Stimulated activated CD8-positive, alpha-beta memory T cell treated with anti-CD3 and anti-CD28 coated beads, Interleukin-2, amount 100 ng/mL, for 1 hour (primary cell): Measurements from ENCODE around the gene SLC17A7.

Experiments
- DNase-seq, 2 donors: peaks; one replicate each; pipeline ENCODE4 v3.0.0-alpha.2; 2020; ENCODE audit warnings: low read depth in 2 of 2

Gene SLC17A7

DNA sequence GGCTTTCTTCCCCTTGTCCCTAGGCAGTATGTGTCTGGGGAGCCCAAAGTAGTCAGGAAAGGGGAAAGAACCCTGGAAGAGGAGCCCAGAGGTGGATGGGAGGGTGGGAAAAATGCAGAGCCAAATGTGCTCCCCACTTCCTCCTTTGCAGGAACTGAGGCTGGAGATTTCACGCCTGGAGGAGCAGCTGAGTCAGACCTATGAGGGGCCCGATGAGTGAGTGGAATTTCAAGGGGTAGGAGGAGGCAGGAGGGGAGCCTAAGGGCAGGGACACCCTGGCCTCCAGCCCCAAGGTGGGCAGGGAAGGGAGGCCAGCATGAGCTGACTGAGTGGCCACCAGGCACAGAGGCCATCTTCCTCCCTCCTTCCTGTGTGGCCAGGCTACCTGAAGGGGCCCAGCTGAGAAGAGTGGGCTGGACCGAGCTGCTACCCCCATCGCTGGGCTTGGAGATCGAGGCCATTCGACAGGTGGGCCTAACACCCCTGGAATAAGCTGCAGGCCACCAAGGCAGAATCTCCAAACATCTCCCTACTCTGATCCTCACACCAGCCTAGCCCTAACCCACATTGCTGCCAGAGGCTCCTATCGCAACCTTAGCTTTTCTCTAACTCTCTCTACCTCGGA, 32.4 kb downstream of the SLC17A7 start:
- no peak for DNase-seq

DNA sequence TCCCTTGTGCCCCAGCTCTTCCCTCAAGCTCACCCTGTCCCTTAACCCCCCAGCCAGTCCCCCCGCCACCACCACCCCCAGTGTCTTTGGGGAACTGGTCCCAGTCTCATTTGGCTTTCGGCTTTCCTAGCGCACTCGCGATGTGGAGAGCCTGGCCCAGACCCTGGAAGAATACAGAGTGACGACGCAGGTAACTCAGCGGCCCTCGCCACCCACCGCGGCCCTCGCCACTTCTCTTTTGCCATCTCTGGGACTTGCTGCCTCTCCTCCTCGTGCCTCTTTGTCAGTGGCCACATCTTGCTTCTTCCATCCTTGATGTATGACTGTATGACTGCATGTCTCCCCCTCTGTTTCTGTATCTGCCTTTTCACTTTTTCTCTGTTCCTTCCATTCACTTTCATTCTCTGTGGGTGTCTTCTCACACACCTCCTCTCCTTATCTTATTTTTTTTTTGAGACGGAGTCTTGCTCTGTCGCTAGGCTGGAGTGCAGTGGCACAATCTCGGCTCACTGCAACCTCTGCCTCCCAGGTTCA, 33.8 kb downstream of the SLC17A7 start:
- no peak for DNase-seq

DNA sequence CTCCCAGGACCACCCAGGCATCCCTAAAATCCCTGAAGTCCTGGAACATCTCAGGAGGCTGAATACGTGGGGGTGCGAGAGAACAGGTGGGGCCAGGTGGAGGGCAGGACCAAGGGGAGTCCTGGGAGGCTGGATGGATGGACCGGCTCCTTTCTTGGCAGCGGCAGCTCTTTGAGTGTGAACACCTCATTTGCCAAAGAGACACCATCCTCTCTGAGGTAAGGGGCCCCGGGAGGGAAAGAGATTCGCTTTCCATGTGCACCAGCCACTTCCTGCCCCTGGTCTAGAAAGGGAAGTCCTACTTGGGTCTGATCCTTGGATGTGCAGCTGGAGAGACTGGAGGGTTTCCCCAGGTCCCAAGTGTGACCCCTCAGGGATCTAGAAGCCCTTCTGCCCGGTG, 34.2 kb downstream of the SLC17A7 start:
- no peak for DNase-seq

DNA sequence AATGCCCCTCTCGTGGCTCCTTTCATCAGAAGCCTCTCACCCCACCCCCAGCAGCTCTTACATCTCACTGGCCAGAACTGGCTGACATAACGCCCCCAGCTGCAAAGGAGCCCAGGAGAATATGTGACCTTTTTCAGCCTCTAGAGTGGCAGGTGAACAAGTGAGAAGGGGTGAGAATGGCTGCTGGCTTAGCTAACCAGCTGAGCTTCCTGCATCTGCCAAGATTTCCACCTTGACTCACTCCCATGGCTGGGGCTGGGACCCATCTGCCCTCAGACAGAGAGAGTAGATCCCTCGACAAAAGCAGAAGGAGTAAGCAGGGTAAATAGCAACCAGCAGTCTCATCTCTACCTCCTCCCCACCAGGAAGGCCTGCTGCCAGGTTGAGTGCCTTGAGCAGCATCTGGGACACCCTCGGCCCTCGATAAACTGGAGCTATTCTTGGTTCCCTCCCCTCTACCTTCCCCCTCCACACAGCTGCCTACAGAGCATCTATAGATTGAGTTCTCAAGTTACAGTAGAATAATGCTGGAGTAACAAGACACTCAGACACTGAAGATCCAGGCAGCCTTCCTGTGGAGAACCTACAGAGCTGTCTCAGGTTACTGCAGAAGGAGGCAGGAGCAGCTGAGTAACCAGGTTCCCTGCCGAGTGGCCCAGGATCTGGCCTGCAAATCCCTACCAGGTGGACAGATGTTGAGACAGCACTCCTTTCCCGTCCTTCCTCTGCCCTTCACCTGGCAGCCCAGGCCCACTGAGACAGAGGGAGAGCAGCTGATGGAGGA, 37.7 kb downstream of the SLC17A7 start:
- no peak for DNase-seq

DNA sequence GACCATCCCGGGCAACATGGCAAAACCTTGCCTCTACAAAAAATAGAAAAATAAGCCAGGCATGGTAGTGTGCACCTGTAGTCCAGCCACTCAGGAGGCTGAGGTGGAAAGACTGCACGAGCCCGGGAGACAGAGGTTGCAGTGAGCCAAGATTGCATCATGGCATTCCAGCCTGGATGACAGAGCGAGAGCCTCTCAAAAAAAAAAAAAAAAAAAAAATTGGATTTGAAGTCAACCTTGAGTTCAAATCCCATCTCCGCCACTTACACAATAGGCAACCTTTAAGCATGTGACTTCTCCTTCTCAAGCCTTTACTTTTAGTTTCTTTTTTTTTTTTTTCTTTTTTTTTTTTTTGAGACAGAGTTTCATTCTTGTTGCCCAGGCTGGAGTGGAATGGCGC, 41.3 kb downstream of the SLC17A7 start:
- no peak for DNase-seq

DNA sequence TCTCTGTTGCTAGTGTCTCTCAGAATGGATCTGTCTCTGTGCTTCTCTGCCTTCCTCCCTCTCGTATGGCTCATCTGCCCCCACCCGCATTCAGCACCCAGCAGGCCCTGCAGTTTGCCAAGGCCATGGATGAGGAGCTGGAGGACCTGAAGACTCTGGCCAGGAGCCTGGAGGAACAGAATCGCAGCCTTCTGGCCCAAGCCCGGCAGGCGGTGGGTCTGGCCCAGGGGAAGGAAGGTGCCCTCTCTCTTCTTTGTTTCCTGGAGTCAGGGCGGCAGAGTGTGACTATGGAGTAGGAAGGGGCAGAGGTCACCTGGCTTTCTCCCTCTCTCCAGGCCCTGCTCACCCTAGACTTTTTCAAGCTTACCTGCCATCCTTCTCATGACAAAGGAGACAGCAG, 42.4 kb downstream of the SLC17A7 start:
- DNase-seq: no peak

DNA sequence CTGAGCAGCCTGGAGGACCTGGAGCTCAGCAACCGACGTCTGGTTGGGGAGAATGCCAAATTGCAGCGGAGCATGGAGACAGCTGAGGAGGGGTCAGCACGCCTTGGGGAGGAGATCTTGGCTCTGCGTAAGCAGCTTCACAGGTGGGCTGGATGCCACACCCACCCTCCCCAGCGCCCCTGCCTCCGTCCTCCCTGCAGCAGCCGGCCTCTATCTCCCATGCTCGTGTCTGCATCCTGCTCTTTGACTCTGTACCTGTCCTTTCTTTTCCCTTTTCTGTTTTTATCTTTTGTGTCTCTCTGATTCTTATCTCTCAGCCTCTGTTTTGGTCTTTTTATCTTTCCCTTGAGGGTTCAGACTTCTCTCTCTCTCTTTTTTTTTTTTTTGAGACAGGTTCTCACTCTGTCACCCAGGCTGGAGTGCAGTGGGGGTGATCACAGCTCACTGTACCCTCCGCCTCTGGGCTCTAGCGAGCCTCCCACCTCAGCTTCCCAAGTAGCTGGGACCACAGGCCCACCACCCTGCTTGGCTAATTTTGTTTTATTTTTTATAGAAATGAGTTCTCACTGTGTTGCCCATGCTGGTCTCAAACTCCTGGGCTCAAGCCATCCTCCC, 43.2 kb downstream of the SLC17A7 start:
- DNase-seq: no peak

DNA sequence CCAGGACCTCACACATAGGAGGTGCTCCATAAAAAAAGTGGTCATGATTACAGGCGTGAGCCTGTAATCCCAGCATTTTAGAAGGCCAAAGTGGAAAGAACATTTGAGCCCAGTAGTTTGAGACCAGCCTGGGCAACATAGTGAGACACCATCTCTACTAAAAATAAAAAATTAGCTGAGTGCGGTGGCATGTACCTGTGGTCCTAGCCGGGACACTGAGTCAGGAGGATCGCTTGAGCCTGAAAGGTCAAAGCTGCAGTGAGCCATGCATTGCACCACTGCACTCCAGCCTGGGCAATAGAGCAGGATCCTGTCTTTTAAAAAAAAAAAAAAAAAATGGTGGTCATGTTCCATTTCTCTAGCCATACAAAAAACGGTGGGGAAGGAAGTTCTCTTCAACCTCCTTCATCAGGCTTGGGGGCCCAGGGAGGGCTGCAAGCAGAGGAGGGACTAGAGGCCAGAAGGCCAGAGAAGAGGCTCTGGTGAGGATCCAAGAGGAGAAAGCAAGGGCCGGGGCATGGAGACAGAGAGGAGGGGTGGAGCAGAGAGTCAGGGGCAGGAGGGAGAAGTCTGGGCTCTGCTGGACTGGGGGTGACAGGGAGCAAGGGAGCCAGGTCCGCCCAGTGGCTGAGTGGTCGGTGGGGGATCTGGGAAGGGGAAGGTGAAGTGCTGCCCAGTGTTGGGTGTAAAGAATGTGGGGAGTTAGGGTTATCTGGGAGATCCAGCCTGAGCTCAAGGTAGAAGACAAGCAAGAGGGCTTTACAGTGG, 44.4 kb downstream of the SLC17A7 start:
- DNase-seq: no peak

DNA sequence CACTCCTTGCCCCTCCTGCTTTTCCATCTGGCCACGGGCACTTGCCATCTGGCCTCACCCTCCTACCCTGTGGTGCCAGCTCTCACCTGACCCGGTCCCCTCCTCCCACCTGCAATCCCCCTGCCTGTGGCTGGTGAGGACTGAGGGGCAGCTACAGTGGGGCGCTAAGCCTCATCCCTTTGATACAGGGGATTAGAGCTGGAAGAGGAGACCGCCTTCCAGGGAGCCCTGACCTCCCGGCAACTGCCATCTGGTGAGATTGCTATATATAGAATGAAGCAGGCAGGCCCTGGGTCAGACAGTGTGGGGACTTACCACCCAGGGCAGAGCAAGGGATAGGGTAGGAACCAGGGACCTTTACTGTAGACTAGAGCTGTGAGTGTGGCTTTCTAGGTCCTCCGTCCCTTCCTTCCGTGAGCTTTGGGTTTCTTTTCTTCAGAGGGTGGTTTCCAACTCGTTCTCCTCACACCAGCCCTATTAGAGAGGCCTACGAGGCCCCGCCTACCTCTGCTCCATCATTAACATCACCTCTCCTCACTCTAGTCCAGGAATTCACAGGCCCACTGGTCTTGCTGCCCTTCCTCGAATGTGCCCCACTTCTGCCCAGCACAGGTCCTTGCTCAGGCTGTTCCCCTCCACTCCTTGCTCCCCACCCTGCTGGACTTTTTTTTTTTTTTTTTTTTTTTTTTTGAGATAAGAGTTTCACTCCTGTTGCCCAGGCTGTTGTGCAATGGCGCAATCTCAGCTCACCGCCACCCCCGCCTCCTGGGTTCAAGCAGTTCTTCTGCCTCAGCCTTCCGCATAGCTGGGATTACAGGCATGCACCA, 45.5 kb downstream of the SLC17A7 start:
- no peak for DNase-seq

DNA sequence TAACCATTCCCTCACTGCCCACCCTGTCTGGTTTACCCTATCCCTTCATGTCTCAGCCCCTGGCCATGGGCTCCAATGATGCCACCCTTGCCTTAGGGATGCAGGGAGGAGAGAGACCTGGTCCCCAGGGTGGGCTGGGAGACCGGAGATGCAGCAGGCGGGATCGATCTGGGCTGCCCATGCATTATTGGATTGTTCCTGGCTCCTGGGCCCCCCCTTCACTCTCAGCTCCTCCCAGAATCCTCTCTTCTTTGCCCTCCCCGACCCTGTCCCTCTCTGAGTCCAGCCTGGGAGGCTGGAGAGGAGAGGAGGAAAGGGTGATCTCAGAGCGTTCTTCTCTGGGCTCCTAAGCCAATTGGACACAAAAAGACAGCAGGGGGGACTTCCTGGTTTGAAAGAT, 47.4 kb downstream of the SLC17A7 start:
- no peak for DNase-seq

DNA sequence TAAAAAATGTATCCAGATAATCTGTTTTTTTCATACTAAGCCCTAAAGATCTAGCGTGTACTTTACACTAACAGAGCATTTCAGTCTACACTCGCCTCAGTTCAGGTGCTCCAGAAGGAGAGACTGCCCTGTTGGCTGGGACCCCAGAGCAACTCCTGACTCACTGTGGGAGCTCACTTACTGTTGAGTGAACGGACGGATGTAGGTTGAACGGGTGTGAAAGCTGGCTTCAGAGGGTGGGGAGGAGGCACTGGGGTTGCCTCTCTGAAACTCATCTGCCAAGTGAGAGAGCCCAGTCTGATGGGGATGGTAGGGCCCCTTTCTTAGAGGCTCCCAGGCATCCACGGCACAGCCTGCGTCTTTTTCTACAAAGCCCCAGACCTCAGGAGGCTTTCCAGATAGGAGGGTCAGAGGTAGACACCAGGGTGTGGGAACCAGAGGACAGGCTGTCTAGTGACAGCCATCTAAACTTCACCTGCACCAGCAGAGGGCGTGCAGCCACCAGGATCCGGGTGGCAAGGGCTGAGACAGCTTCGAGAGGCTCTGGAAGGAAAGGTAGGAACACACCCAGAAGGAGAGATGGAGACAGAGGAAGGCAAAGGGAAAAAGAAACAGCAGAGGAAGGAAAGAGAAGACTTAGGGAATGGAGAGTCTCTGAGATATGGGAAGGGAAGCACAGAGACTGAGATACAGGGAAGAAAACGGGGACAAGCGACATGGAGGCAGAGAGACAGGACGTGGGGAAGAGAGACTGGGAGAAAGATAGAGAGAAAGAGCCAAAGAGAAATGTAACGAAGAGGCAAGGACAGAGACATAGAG, 49.5 kb downstream of the SLC17A7 start:
- peak; percentile 55 to 66 for DNase-seq

DNA sequence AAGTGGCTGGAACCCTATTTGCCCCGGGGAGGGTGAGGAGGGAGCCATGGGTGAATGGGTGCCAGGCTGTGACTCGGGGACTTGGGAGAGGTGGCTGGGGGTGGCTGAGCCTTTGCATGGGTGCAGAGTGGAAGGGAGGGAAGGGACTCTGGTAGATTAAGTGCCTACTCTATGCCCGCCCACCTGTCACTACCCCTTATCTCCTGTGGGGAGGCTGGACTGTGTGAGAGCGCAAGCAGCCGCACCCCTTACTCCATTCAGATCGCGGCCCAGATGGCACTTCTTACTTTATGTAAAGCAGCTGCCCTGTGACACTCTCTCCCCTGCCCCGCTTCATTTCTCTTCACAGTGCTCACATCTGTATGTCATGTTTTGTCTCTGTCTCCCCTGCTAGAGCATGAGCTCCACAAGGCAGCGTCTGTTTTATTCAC, 50.4 kb downstream of the SLC17A7 start:
- DNase-seq: no peak

DNA sequence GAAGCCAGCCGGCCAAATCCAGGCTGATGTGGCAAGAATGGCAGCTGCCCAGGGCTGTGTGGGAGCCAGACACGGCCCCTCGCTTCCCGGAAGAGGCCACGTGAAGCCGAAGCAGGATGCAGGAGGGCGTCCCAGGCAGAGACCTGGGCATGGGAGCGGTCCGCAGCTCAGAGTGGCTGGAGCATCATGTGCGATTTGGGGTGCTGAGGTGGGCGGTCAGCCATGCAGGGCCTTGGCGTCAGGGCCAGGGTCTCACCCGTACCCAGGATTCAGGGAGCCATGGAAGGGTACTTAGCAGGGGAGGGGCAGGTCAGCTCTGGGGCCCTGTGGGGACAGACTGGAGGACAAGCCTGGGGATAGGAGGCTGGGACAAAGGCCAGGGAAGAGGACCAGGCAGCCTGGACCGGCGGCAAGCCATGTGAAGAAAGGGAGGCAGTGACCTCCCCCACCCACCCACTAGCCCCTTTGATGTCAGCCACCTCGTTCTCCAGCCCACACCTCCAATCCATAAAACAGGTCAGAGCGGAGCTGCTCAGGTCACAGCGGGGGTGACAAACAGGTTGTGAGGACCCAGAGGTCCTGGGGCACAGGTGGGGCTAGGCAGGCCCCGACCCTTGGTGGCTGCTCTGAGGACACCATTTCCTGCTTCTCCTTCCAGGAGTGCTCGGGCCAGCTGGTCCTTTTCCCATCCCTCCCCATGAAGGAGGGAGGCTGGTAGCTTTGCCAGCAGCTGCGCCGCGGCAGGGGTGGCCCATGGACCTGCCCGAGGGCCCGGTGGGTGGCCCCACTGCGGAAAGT, 51.0 kb downstream of the SLC17A7 start:
- DNase-seq: no peak

DNA sequence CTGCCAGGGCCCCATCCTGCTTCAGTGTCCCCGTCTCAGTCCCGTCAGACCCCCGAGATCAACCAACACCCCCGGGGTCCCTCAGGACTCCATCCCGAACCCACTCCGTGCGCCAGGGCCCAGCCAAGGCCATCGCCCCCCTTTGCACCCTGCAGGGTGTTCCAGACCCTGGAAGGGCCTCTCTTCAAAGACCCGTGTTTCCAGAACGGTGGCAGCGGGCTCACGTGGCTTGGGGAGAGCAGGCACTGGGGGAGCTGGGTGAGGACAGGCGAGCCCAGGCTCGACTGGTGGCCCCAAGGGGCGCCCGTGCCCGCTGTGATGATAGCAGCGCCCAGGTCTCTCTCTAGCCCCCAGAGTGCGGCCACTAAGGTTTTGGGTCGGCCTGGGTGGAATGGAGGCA, 51.9 kb downstream of the SLC17A7 start:
- no peak for DNase-seq

DNA sequence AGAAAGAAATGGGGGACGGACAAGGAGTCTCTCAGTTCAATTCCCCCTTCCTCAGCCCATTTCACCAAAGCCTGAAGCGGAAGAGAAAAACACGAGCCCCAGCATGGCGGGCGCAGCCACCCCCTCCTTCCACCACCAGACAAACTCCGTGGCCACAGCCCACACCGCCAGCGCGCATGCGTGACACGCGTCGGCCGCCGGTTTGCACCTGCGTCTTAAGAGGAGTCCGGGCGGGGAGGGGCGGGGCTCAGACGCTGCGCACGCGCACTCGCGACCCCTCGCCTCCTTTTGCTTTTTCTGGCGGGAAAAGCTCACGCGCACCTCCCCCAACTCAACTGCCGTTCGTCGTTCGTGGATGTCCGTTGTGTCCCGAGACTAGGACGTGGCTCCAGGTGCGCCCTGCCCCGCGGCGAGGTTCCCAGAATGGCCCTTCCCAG, 53.4 kb downstream of the SLC17A7 start, which contains the start of gene KASH5:
Gene KASH5 (plus strand): TSS at position 314 of the 437 bp plus-strand sequence. CDS start 2,635 bp downstream, outside the sequence.
- DNase-seq: peak; percentile 59 to 85

DNA sequence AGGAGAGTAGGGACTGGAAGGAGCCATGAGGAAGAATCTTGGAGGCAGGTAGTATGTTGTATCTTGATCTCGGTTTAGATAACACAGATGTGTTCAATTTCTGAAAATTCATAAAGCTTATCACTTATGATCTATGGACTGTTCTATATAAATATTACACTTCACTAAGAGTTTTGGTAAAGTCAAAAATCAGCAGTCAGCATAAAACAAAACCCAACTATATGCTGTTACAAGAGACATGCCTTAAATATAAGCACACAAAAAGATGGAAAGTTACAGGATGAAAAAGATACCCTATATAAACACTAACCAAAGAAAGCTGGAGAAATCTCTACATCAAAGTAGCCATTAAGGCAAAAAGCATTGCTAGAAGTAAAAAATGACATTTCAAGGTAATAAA, 57.7 kb downstream of the SLC17A7 start:
- DNase-seq: no peak

DNA sequence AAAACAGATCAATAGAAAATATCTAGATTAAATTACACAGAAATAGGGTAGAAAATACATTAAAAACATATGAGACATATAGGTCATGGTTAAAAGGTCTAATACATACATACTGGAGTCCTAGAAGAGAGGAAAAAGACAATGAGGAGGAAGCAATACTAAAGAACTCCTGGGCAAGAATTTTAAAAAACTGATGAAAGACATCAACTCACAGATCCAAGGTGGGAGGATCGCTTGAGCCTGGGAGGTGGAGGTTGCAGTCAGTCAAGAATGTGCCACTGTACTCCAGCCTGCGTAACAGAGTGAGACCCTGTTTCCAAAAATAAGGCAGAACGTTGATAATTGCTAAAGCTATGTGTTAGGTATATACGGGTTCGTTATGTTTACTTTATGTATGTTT, 58.7 kb downstream of the SLC17A7 start:
- no peak for DNase-seq

DNA sequence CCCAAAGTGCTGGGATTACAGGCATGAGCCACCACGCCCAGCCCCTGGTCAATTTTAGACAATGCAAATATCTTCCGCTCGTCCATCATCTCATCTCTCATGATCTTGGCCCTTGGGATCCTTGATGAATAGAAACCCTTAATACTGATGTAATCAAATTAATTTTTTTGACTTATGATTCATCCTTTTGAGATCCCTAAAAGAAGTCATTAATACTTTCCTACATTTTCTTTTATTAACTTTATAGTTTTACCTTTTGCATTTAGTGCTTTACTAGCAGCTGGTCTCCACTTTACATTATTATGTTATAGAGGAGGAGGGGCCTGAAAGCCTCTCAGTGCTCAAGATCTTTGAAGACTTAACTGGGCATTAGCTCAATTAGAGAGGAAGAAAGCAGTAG, 60.9 kb downstream of the SLC17A7 start:
- no peak for DNase-seq
